GM23248 (cell line): ENCODE measurements around the gene HYOU1. TPM values are rescaled to one million over a fixed set of nuclear protein-coding genes. Genes with fewer than 3 reads are reported as not detected.
A peak's percentile ranks its signal among the peaks of the same experiment; 100 is the strongest.
"Not testable (repeated sequence)": the region's sequence is repeated elsewhere in the genome, so short reads cannot be mapped to it uniquely, and the experiment has no call there.

ENCODE experiments used
- DNase-seq: peaks from one replicate; pipeline ENCODE4 v3.0.0-alpha.2; 2015
- H2AFZ ChIP-seq: fragments of 200-600 bp; sonication (generic); 2 replicates; pipeline ENCODE4 v1.6.1; 2016; ENCODE audit warnings: antibody characterized with exemption
- H3F3A ChIP-seq: fragments of 200-600 bp; sonication (generic); 2 replicates; pipeline ENCODE4 v1.6.1; 2016; ENCODE audit warnings: mild to moderate bottlenecking, antibody characterized with exemption, mixed run types; ENCODE audit not compliant: insufficient read depth
- H3K27ac ChIP-seq: fragments of 200-600 bp; sonication (generic); 2 replicates; pipeline ENCODE4 v1.5.1; 2016; ENCODE audit warnings: mild to moderate bottlenecking
- H3K27me3 ChIP-seq: fragments of 200-600 bp; sonication (generic); replicated peaks from 2 replicates; pipeline ENCODE4 v1.6.1; 2016; ENCODE audit warnings: mild to moderate bottlenecking; ENCODE audit not compliant: insufficient read depth
- H3K36me3 ChIP-seq: fragments of 200-600 bp; sonication (generic); 2 replicates; pipeline ENCODE4 v1.6.1; 2016; ENCODE audit warnings: low read depth, mild to moderate bottlenecking
- H3K4me1 ChIP-seq: fragments of 200-600 bp; sonication (generic); 2 replicates; pipeline ENCODE4 v1.6.1; 2016; ENCODE audit warnings: mild to moderate bottlenecking; ENCODE audit not compliant: insufficient read depth
- H3K4me2 ChIP-seq: fragments of 200-600 bp; sonication (generic); one replicate; pipeline ENCODE4 v1.6.1; 2016; ENCODE audit warnings: mild to moderate bottlenecking; ENCODE audit not compliant: unreplicated experiment
- H3K4me3 ChIP-seq: fragments of 200-600 bp; sonication (generic); 2 replicates; pipeline ENCODE4 v1.5.1; 2016; ENCODE audit warnings: mild to moderate bottlenecking
- H3K79me2 ChIP-seq: fragments of 200-600 bp; sonication (generic); 2 replicates; pipeline ENCODE4 v1.6.1; 2016; ENCODE audit warnings: mild to moderate bottlenecking; ENCODE audit not compliant: insufficient read depth
- H3K9ac ChIP-seq: fragments of 200-600 bp; sonication (generic); 2 replicates; pipeline ENCODE4 v1.6.1; 2016; ENCODE audit warnings: mild to moderate bottlenecking
- H3K9me2 ChIP-seq: fragments of 200-600 bp; sonication (generic); 2 replicates; pipeline ENCODE4 v1.6.1; 2016; ENCODE audit warnings: mixed run types, mild to moderate bottlenecking, moderate library complexity; ENCODE audit not compliant: insufficient read depth
- H3K9me3 ChIP-seq: fragments of 200-600 bp; sonication (generic); one replicate; pipeline ENCODE4 v1.6.1; 2017; ENCODE audit warnings: low read depth
- H4K20me1 ChIP-seq: fragments of 200-600 bp; sonication (generic); 2 replicates; pipeline ENCODE4 v1.6.0; 2016; ENCODE audit not compliant: insufficient read depth
- EZH2 ChIP-seq: fragments of 200-600 bp; sonication (generic); IDR thresholded peaks from 2 replicates; pipeline ENCODE4 v1.6.1; 2018; ENCODE audit warnings: antibody characterized with exemption, mild to moderate bottlenecking; ENCODE audit not compliant: insufficient read depth, poor library complexity, severe bottlenecking
- EZH2phosphoT487 ChIP-seq: fragments of 200-600 bp; sonication (generic); IDR thresholded peaks from 2 replicates; pipeline ENCODE4 v1.6.1; 2018; ENCODE audit warnings: antibody characterized with exemption, moderate library complexity, mild to moderate bottlenecking, low read depth; ENCODE audit not compliant: insufficient read depth
- WGBS, 2 experiments: methylation state at CpG; one replicate each; pipeline ENCODE4 v1.1.6; 2015 to 2017; ENCODE audit warnings: low lambda C conversion rate in 2 of 2, low coverage in 1 of 2; ENCODE audit errors: missing lambda C conversion rate in 2 of 2; 5-methylcytosine and 5-hydroxymethylcytosine counted together
- in situ Hi-C: fragments of 300-500 bp; cut with MboI; formaldehyde crosslinking; loops from 2 replicates; pipeline ENCODE4 v1.15.0; 2020
- polyA plus RNA-seq: library from polyadenylated mRNA; unstranded; fragments of >200 nt; fragmentation: Nextera tagmentation; extraction: Ambion mirVana; gene quantifications from 2 replicates; pipeline ENCODE4 v1.2.1, GENCODE V29; 2016
- total RNA-seq: library from RNA; depleted of rRNA; stranded (reverse); fragments of >200 nt; shearing (Covaris generic); gene quantifications from 2 replicates; pipeline ENCODE4 v1.2.3, GENCODE V29; 2014

The HYOU1 gene
- total and polyA plus RNA-seq, 2 experiments from 2014 or later, result 56.3 to 85.4 TPM

DNA sequence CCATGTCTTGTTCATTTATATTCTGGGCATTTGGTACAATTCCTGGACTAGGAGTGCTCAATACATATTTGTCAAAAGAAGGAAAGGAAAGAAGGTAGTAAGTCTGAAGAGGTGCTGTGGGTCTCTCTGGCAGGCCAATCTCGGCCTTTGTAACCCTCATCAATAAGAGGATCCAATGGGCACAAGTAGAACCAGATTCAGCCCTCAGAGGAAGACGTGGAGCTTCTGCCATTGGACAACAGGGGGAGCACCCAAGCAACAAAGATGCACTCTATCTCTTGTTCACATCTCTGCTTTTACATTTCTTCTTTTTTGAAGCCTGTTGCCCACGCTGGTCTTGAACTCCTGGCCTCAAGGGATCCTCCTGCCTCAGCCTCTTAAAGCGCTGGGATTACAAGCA is 8.4 kb upstream of the HYOU1 start:
- H3K9me2 ChIP-seq, result no peaks in the 10 kb centered on the region
- H3K27ac ChIP-seq, result no peak overlapping the region
- WGBS, 2 experiments, result 40 to 47% methylated on average over 4 of the region's 4 CpGs
- H3K9me3 ChIP-seq, result no peaks in the 10 kb centered on the region
- in situ Hi-C loops, result no loop called here
- no peaks in the 10 kb centered on the region for H4K20me1 ChIP-seq
- peaks cover 14% of the 10 kb centered on the region for H3K4me1 ChIP-seq
- H3K27me3 ChIP-seq, result no peaks in the 10 kb centered on the region
- H3K9ac ChIP-seq, result 0 out of 2 replicates have a peak overlapping the region, but pooled peaks have one; percentile 5
- H2AFZ ChIP-seq, result no peak overlapping the region
- H3K79me2 ChIP-seq, result peaks cover 77% of the 10 kb centered on the region
- TF ChIP-seq EZH2phosphoT487 (no peak), EZH2 (no peak)
- no peak overlapping the region for H3K4me2 ChIP-seq
- peaks cover 15% of the 10 kb centered on the region for H3F3A ChIP-seq
- no peak overlapping the region for H3K4me3 ChIP-seq
- DNase-seq, result peak; percentile 65
- H3K36me3 ChIP-seq, result no peaks in the 10 kb centered on the region

DNA sequence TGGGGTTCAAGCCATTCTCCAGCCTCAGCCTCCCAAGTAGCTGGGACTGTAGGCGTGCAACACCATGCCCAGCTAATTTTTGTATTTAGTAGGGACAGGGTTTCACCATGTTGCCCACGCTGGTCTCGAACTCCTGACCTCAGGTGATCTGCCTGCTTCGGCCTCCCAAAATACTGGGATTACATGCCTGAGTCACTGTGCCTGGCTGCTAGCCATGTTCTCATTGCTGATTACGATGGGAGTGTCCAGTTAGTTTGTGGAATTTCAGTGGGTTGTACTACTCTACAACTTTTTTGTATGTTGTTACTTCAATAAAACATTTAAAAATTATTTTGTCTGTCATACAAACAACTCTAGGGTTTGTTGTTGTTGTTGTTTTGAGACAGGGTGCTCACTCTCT is 5.8 kb upstream of the HYOU1 start:
- no peak for TF ChIP-seq EZH2
- no peak for TF ChIP-seq EZH2phosphoT487
- Histone ChIP-seq H3K9me3 (no peaks in the 10 kb centered on the region), H3K27ac (peak overlapping the region; percentile 35; the same call in 1 of the 2 replicates), H3K4me2 (no peak overlapping the region), H4K20me1 (no peaks in the 10 kb centered on the region), H3K9me2 (no peaks in the 10 kb centered on the region), H3K4me3 (no peak overlapping the region), H3K9ac (no peak overlapping the region), H3K36me3 (no peaks in the 10 kb centered on the region), H3K4me1 (peaks cover 20% of the 10 kb centered on the region), H3K79me2 (peaks cover 57% of the 10 kb centered on the region), H3K27me3 (no peaks in the 10 kb centered on the region), H3F3A (peaks cover 20% of the 10 kb centered on the region), H2AFZ (no peak overlapping the region)
- WGBS, 2 experiments, result 51 to 53% methylated on average over 5 of the region's 5 CpGs
- DNase-seq, result peak; percentile 73
- in situ Hi-C loops, result no loop called here

DNA sequence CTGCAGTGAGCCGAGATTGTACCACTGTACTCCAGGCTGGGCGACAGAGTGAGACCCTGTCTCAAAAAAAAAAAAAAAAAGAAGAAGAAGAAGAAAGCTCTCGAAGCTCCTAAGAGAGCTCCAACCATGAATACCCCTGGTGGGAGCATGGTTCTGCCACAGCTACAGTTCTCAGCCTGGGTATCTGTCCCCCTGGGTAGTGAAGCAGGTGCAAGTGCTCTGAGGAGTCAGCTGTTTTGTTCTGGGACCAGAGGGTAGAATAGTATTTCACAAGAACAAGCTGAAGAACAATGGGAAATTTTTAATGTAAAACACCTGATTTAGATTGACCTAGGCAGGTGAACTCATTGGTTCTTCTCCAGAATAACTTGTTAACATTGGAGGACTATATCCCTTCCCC is 4.3 kb upstream of the HYOU1 start:
- Histone ChIP-seq H3K9me2 (no peaks in the 10 kb centered on the region), H3K27me3 (no peaks in the 10 kb centered on the region), H3K9ac (no peak overlapping the region), H3K27ac (no peak overlapping the region), H3K79me2 (peaks cover 55% of the 10 kb centered on the region), H3K9me3 (no peaks in the 10 kb centered on the region), H3K4me3 (no peak overlapping the region), H3K36me3 (no peaks in the 10 kb centered on the region), H4K20me1 (no peaks in the 10 kb centered on the region), H3F3A (peaks cover 15% of the 10 kb centered on the region), H2AFZ (no peak overlapping the region), H3K4me1 (peaks cover 14% of the 10 kb centered on the region), H3K4me2 (no peak overlapping the region)
- no peak for DNase-seq
- in situ Hi-C loops, result no loop called here
- WGBS, 2 experiments, result 82 to 93% methylated on average over 2 to 3 of the region's 3 CpGs
- TF ChIP-seq EZH2phosphoT487 (no peak), EZH2 (no peak)

DNA sequence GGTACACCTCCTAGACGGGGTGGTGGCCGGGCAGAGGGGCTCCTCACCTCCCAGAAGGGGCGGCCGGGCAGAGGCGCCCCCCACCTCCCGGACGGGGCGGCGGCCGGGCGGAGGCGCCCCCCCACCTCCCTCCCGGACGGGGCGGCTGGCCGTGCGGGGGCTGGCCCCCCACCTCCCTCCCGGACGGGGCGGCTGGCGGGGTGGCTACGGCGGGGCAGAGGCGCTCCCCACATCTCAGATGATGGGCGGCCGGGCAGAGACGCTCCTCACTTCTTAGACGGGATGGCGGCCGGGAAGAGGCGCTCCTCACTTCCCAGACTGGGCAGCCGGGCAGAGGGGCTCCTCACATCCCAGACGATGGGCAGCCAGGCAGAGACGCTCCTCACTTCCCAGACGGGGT is 2.1 kb upstream of the HYOU1 start:
- Histone ChIP-seq H3F3A (peaks cover 10% of the 10 kb centered on the region; the same call in 1 of the 2 replicates), H3K4me1 (peaks cover 20% of the 10 kb centered on the region; the same call in 1 of the 2 replicates), H3K79me2 (peaks cover 57% of the 10 kb centered on the region)
- H3K9me3 ChIP-seq, H3K4me3 ChIP-seq, H3K27ac ChIP-seq, H3K4me2 ChIP-seq, H2AFZ ChIP-seq, H3K9me2 ChIP-seq, H3K9ac ChIP-seq, H3K27me3 ChIP-seq, H3K36me3 ChIP-seq, DNase-seq, H4K20me1 ChIP-seq, in situ Hi-C loops: not testable (repeated sequence)
- 86% methylated on average over 22 of the region's 35 CpGs; no CpG with 5 or more reads in 1 of the 2 experiments for WGBS, 2 experiments

DNA sequence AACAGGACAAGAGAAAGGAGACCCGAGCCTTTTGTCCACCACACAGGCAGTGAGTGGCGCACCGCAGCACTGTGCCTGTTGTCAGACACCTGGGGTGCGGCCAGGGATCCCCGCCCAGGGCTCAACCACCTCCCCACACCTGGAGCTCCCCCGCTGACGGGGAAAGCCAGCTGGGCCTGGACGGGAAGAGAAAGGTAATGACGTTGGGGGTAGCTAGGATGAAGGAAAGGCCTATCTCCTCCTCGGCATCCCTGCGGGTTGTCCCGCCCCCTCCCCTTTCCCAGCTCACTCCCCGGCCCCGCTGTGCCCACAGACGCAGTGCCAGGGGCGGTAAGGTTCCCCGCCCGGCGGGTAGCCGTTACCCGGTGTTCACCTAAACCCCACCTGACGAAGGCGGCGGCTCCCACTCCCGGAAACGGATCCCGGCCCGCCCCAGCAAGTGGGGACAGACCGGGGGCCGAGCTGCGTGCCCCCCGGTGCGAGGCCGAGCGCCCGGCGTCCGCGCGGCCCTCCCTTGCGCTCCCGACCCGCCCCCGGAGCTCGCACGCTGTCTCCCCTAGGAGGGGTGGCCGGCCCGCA is 495 bp downstream of the HYOU1 start:
- Histone ChIP-seq H3K9me2 (no peaks in the 10 kb centered on the region), H3K4me1 (peaks cover 13% of the 10 kb centered on the region; the same call in 1 of the 2 replicates), H3K4me2 (peak overlapping the region; percentile 78), H4K20me1 (no peaks in the 10 kb centered on the region), H3K79me2 (peaks cover 55% of the 10 kb centered on the region), H3K9me3 (no peaks in the 10 kb centered on the region), H3K27me3 (no peaks in the 10 kb centered on the region), H3K9ac (peak overlapping the region; percentile 93), H3K4me3 (peak overlapping the region; percentile 88), H3K27ac (peak overlapping the region; percentile 82), H3F3A (peaks cover 10% of the 10 kb centered on the region; the same call in 1 of the 2 replicates), H2AFZ (peak overlapping the region; percentile 72), H3K36me3 (peaks cover 18% of the 10 kb centered on the region; the same call in 1 of the 2 replicates)
- 0 to 1% methylated on average over 28 to 46 of the region's 48 CpGs for WGBS, 2 experiments
- in situ Hi-C loops, result no loop called here
- DNase-seq, result peak; percentile 54
- TF ChIP-seq EZH2 (no peak), EZH2phosphoT487 (no peak)
